ENCODE data around the gene WWOX.

GRCh38 chr16:78689536-78689935, 590.1 kb downstream of the WWOX start:
- TF ChIP-seq CTCF (IDR thresholded peaks at IDR 0.05; ENCODE audit: low read depth, low read length) (no peak), POLR2A (IDR thresholded peaks at IDR 0.05; ENCODE audit: extremely low read depth, insufficient read length) (no peak)

Measured in NB4 (cell line).